Suprapubic skin (tissue), 4 donors: ENCODE results near the gene IL3.

Source experiments
- CTCF ChIP-seq, 2 donors: fragments of 200-600 bp in 1 of 2; fragments of 450-650 bp in 1 of 2; sonication (generic) in 1 of 2; IDR thresholded peaks; one replicate each; pipeline ENCODE4 v1.5.1; 2016 to 2019; ENCODE audit warnings: antibody characterized with exemption in 2 of 2, mild to moderate bottlenecking in 1 of 2, moderate library complexity in 1 of 2
- POLR2A ChIP-seq, 2 donors: fragments of 450-650 bp; IDR thresholded peaks; one replicate each; pipeline ENCODE4 v1.6.1; 2017; ENCODE audit warnings: antibody characterized with exemption in 2 of 2, mild to moderate bottlenecking in 2 of 2, moderate library complexity in 2 of 2
- POLR2AphosphoS5 ChIP-seq, 3 donors: sonication (generic); formaldehyde crosslinking; IDR thresholded peaks; one replicate each; pipeline ENCODE4 v1.6.1; 2017; ENCODE audit warnings: antibody characterized with exemption in 3 of 3

GRCh38 chr5:132104556-132104955, 44.1 kb downstream of the IL3 start:
- no peak for TF ChIP-seq CTCF (IDR thresholded peaks at IDR 0.05)
- TF ChIP-seq POLR2A (IDR thresholded peaks at IDR 0.05) = no peak
- no peak for TF ChIP-seq POLR2AphosphoS5 (IDR thresholded peaks at IDR 0.05)
